Islet of Langerhans (tissue), 1 donor: ENCODE data around the gene EEFSEC.

ENCODE experiments used
- FAIRE-seq: peaks from one replicate; lab custom pipeline; 2011; peaks lifted over from hg19 to GRCh38; lab: Jason Lieb, UNC

The EEFSEC gene

GRCh38 chr3:128427872-128428822 lies 274.9 kb downstream of the EEFSEC start:
- FAIRE-seq: no peak

- no peak for FAIRE-seq
These were observed 276.0 kb downstream of the EEFSEC start for GRCh38 chr3:128429275-128429674.

DNA sequence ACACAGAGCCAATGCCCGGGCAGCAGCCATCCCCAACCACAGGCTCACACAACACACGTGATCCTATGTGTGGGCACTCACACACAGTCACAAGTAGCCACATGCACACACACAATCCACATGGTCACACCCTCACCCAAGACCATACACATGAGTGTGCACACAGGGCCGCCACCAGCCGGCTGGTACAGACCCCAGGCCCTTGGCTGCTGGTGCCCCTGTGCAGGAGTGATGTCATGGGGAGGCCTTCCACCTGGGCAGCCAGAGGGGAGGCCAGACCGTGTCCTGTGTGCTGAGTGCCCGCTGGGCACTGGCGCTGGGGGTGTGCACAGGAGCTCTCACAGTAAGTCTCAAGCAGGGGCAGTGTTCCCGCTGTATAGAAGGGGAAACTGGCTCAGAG lies 276.5 kb downstream of the EEFSEC start:
- no peak for FAIRE-seq

GRCh38 chr3:128430301-128430700 lies 277.0 kb downstream of the EEFSEC start:
- FAIRE-seq: no peak

- no peak for FAIRE-seq
These were observed 277.4 kb downstream of the EEFSEC start for GRCh38 chr3:128430731-128431130.

GRCh38 chr3:128431803-128432300 lies 278.6 kb downstream of the EEFSEC start:
- no peak for FAIRE-seq

- no peak for FAIRE-seq
These were observed 279.2 kb downstream of the EEFSEC start for GRCh38 chr3:128432301-128432970.

DNA sequence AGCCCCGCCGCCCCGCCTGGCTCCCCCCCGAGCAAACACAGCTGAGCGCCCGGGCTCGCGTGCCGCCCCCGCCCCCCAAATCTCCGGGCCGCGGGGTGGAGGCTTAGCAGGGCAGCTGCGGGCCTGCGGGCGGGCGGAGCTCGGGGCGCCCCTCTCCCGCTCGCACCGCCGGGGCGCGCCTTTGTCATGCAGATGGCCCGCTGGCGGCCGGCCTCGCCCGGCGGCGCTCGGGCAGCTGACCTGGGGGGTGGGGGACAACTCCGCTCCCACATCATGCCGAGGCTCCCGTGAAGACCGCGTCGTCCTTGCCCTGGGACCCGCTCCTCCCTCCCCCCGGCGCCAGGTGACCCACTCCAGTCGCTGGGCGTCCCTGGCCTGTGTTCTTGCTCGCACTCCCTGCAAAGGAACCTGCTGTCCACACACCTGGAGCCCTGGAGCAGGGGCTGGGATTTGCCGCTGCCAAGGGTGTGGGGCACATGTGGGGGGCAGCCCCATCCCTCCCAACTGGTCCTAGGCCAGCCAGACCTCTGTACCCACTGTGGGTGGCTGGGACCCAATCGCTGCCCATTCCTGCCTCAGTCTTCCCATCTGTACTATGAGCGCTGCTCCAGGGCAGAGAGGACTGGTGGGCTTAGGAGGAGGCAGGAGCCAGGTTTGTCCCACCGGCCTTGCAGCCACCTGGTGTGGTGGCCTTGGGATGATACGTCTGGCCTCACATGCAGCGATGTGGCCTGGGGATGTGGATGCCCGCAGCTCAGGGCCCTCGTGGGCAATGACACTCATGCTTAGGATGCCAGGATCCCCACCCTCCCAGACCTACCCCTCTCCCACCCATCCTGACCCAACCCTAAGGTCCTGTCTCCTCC lies 279.9 kb downstream of the EEFSEC start:
- no peak for FAIRE-seq

- FAIRE-seq: no peak
These were observed 280.5 kb downstream of the EEFSEC start for GRCh38 chr3:128433837-128434165.

- no peak for FAIRE-seq
These were observed 281.2 kb downstream of the EEFSEC start for GRCh38 chr3:128434524-128434923.

- FAIRE-seq: no peak
These were observed 281.8 kb downstream of the EEFSEC start for GRCh38 chr3:128435058-128435457.

DNA sequence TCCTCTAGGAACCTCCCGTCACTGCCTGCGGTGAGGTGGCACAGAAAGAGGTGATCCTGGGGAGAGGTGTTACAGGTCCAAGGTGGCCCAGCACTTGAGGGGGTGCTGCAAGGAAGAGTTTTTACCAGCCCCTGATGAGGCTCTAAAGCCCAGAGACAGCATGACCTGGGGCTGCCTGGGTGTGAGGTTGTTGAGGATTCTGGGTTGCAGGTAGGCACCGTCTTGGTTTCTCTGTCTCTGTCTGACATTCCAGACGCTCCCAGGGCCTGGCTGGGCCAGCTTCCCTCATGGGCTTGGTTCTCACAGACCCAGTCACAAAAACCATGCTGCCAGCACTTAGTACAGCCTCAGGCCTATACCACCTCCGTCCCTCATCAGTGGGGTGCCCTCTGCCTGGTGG lies 282.3 kb downstream of the EEFSEC start:
- no peak for FAIRE-seq

- FAIRE-seq: no peak
These were observed 282.9 kb downstream of the EEFSEC start for GRCh38 chr3:128436214-128436613.

GRCh38 chr3:128438488-128439072 lies 285.3 kb downstream of the EEFSEC start:
- no peak for FAIRE-seq

DNA sequence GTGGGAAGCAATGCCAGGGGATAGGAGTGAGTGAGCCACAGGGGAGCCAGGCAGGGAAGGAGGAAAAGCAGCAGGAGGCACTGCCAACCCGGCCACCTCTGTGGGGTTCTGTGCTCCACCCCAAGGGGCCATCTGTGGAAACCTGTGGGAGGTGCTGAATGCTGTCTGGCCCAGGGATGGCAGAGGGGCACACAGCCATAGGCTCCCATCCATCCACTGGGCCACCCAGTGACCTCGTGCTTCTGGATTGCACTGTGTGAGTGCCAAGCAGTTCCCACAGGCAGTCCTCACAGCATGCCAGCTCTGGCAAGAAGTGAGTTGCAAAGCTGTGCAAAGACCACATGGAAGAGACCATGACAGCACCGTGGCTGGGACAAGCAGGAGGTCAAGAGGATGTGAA lies 285.9 kb downstream of the EEFSEC start:
- FAIRE-seq: no peak

- no peak for FAIRE-seq
These were observed 288.8 kb downstream of the EEFSEC start for GRCh38 chr3:128442070-128442469.

DNA sequence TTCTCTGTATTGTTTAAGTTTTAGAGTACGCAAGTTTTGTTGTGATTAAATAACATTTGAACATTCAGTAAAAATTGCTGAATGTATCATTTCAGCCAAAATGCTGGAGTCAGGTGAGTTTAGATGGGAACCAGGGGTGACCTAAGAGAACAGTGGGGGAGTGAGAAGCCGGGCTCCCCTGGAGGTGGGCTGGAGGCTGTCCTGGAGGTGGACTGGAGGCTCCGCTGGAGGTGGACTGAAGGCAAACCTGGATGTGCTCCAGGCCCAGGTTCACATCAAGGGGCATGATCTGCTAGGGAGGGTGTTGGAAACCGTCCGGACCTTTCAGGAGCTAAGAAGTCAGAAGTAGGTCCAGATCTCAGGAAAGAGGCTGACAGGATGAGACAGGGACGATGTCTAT lies 289.7 kb downstream of the EEFSEC start:
- FAIRE-seq: no peak

- no peak for FAIRE-seq
These were observed 290.5 kb downstream of the EEFSEC start for GRCh38 chr3:128443771-128444170.

GRCh38 chr3:128445357-128445756 lies 292.1 kb downstream of the EEFSEC start:
- no peak for FAIRE-seq

DNA sequence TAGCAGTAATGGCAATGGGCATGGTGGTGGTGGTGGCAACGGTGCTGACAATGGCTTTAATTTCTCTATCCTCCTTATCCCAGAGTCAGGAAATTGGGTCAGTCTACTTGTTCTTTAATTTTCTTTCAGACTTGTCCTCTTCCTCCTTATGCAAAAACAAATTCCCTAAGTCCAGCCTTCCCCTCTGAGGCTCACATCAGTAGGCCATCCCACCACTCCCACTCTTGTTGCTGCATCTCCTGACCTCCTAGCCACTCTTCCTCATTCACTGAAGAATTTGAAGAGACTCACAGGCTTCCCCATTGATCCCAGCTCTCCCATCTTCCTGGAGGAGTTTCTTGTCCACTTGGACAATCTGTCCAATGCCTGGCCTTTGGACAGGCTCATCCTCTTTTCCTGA lies 293.5 kb downstream of the EEFSEC start:
- no peak for FAIRE-seq

DNA sequence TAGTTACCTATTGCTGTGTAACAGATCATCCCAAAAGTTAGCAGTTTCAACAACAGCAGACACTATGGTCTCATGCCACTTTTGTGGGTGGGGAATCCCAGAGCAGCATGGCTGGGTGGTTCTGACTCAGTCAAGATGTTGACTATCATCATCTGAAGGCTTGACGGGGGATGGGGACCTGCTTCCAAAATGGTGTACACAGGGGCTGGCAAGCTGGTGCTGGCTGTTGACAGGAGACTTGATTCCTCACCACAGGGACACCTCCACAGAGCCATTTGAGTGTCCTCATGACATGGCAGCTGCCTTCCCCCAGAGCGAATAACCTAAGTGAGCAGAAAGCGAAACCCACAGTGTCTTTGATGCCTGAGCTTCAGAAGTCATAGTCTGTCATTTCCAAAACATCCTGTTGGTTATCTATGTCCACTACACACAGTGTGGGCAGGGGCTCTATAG lies 294.3 kb downstream of the EEFSEC start:
- no peak for FAIRE-seq

GRCh38 chr3:128448491-128448890 lies 295.2 kb downstream of the EEFSEC start:
- FAIRE-seq: no peak
